Mesenteric fat pad (tissue), 1 donor: Measurements from ENCODE around the gene OPCML. TPM values are rescaled to one million over a fixed set of nuclear protein-coding genes. Genes with fewer than 3 reads are reported as not detected.

ENCODE experiments used
- DNase-seq: peaks from one replicate; pipeline ENCODE4 v3.0.0-alpha.2; 2020; ENCODE audit warnings: low spot score
- total RNA-seq: library from RNA; stranded (reverse); fragmentation: NEBNext Ultra II Directional; extraction: Animal tissue kit (Norgen Biotek cat#: 25700); gene quantifications from one replicate; pipeline ENCODE4 v1.2.1, GENCODE V29; 2021
- donor health status: DM: yes; HTN: yes; CAD: no.

Gene OPCML
- total RNA-seq, 1 donor from 2014 or later: 0.39 TPM

DNA sequence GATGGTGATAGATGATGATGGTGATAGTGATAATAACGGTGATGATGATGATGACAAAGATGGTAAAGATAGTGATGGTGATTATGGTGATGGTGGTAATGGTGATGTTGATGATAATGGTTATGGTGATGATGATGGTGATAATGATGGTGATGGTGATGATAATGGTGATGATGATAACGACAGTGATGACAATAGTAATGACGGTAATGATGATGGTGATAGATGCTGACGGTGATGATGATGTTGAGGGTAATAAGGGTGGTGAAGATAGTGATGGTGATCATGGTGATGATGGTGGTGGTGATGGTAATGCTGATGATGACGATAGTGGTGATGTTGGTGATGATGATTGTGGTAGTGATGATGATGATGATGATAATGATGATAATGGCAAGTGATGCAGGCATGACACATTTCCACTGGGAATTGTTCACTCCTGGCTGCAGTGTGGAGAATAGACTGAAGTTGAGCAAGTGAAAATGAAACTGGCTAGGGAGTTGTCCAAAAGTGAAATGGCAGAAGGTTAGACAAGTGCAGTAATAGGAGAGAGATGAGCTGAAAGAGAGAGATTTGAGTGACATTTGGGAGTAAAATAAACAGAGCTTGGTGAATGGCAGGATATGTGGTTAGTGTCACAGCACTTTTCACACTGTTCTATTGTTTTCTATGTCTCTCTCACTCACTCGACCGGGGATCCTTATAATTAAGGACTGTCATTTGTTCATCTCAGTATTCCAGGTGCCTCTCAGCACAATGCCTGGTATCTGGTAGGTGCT, 992.5 kb downstream of the OPCML start:
- DNase-seq: no peak

DNA sequence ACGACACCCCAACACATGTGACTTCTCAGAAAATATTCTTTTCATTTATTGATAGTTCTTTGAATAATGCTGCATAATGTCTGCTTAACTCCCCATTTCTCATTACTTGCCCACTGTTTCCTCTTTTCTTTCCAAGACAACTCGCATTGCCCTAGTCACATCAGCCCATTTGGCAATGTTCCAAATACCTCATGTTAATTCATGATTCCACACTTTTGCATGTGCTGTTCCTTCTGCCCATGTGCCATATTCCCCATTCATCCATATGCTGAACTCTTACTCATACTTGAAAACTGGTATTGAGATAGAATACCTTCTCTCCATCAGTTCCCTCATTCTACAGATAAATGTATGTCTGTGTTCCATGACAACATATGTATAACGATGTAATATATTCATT, 993.7 kb downstream of the OPCML start:
- DNase-seq: no peak

DNA sequence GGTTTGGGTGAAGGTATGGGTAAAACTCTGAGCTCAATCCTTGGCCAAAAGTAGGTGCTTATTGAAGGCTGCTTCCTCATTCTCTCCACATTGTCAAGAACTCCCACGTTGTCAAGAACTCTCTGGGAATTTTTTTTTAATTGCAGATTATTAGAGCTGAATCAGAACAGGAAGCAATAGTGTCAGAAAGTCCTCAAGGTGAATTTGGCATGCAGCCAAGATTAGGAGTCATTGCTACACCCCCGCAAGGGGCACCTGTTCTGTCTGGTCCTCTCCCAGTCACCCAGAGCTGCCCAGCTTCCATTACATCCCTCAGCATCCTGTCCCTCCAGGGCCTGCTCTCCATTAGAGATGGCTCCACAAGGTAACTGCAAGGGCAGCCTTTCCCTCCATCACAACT, 996.5 kb downstream of the OPCML start:
- no peak for DNase-seq

DNA sequence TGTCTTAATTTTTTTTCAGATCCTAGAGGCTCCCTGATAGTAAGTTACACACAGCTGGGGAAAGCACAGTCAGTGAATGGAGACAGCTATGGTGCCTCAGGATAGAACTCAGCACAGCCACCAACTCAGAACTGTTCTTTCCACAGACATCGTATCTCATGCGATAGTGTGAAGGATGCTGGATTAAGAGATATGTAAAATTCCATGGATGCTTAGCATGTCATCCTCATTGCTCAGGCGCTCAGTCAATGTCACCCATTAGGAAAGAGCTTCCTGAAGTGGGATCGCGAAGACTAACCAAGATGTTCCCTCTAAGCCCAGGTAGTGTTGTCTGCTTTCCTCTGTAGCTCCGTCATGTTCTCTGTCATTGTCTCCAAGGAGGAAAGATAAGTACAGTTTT, 1000.4 kb downstream of the OPCML start:
- DNase-seq: no peak

DNA sequence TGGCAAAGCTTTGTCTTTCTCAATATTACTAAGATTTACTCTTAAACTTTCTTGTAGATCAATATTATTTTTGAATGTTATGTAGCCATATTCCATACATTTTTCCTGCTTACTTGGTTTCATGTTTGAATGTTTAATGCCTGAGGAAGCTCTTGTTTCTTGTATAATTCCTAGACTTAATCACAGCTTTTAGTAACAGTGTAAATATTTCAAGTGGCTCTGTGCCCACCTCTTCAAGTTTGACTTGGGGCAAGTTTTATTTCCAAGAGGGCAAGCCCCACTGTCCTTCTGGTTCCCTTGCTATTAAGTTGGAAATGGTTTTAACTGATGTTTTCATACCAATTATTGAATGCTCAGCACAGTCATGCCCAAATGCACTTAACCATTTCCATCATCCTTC, 1004.1 kb downstream of the OPCML start:
- DNase-seq: no peak

DNA sequence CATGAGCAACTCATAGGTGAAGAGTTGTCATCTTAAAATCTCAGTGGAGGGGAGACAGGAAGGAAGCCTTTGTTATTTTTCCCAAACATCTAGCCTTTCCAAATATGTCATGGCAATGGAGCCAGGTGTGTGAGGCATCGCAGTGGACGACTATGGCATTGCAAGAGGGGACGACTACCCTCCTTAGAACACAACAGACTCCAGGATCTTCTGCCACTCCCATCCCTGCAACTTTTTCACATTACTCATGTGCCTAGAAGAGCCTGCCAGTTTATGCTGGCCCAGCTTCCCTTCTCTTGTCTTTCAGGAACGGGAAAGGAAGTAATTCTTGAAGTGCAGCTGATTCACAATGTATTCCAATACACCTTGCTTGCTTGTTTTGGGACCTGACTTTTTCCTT, 1008.4 kb downstream of the OPCML start:
- DNase-seq: no peak

DNA sequence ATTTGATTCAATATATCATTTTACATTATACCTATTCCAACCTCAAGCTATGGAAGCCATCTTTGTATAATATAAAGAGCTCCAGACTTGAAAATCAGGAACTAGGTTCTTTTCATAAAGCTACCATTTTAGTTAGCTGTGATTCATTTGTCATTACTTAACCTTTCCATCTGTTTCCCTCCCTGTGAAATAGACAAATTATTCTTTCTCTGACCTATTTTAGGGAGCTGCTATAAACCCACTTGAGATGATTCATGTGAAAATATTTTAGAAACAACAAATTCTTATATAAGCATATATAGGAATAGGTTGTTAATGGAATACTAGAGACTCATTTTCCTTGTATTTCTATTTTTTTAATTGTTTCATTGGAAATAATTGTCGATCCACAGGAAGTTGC, 1012.1 kb downstream of the OPCML start:
- no peak for DNase-seq

DNA sequence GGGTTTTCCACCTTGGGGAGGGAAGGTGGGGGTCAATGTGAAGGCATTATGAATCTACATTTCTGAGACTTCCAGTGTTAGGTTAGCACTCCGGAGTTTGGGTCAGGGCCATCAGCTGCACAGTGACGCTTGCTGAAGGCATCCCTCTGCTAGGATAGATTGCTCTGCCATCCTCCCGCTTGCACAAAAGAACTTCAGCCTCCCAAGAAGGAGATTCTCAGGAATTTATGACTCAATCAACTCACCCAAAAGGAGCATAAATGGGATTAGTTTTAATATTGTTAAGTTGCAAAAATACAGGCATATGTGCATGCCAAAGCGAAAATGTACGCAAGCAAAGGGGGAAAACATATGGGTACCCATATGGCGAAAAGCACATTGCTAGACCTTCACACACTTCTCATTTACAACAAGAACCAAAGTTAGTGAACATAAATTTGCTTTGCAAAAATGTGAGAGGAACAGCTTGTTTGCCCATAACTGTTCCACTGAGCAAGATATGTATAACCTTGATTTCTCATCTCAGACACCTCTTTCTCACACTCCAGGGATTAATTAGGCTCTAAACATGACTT, 1013.0 kb downstream of the OPCML start:
- no peak for DNase-seq

DNA sequence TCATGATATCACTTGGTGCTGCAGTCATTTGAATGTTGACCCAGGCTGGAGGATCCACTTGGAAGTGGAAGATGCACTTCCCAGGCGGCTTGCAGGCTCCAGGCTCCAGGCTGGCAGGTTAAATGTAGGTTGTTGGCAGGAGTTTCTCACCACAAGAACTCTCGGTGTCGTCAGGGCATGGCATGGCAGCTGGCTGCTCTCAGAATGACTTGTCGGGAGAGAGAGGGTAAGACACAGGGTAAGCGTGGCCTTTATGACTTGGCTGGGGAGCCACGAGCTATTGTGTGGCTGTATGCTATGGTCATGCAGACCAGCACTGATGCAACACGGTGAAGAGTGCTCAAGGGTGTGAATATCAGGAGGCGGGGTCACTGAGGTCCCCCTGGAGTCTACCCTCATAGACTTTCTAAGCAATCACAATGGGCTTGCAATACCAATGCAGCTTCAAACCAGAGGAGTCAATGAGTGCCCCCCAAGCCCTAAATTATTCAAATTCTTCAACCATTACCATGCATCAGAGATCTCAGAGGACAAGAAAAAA, 1027.7 kb downstream of the OPCML start:
- no peak for DNase-seq

DNA sequence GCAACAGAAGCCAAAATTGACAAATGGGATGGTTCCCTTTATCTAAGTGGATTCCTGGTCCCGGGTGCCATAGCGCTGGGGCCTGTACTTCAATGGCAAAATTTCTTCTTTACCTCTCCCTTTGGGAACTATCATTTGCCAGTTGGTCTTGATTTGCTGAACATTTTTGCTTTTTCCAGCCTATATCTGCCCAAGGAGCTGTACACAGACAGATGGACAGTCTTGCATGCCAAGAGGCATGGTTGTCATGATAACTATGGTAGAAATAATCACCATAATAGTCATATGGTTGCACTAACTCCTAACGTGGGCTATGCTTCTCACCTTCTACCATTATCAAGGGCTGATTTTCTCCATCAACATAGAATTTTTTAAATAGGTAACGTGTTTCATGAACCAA, 1030.9 kb downstream of the OPCML start:
- no peak for DNase-seq

DNA sequence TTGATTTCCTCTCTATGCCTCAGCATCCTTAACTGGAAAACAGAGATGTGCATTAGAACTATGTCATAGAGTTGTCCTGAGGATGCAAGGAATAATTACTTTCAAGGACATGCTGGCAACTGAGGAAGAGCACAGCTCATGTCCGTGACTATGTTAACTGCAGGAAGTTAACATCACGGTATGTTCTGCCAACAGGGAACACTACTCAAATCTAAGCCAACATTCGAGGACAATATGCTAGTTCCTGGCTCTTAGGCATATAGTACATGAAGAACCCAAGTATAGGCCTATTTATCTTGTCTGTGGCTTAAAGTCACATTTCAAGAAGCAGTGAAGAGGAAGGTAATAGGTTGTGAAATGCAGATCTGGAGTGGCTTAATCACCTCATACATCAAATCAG, 1032.6 kb downstream of the OPCML start:
- no peak for DNase-seq

DNA sequence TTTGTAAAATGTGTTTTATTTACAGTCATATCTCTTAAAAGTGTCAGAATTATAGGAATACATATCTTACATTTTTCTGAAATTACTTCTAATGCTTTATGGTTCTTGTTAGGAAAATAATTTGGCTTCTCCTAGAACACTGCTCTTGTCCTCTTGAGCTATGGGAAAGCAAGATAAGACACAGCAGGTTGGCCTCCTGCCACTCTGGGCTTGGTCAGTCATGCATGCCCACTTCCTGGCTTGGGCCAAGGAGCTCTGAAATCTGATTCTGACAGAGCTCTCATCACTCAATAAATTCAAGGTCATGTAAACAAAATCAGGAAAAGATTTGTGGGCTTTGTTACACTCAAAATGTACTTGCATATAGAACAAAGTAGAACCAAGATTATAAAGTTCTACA, 1036.0 kb downstream of the OPCML start:
- DNase-seq: no peak

DNA sequence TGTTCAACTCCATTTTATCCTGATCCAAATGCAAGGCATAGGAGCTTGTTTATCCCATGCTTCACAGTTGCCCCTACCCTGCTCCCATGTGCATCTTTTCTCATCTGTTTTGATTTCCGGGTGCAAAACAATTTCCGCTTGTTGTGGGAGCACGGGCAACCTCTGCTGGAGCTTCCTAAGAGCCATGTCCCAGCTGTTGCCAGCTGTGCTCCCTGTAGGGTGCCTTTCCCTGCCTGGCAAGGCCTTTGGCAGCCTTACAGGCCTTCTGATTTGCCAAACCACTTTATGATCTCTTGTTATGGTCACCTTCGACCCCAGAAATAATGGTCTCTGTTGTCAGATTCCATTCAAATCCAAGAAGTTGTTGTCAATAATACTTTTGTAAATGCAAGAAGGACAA, 1038.5 kb downstream of the OPCML start:
- no peak for DNase-seq

DNA sequence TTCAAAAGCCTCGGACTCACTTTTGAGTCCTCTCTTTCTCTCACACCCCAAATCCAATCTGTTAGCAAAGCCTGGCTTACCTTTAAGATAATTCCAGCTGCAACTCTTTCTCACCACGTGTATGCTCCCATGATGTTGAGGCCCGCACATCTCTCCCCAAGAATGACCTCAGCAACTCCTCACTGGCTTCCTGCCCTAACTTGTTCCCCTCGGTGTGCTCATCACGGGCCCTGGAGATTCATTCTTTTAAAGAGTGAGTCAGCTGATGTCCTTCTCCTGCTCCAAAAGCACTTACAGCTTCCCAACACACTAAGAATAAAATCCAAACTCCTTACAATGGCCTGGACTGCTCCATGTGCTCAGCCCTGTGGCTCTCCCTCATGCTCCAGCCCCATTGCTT, 1041.3 kb downstream of the OPCML start:
- no peak for DNase-seq

DNA sequence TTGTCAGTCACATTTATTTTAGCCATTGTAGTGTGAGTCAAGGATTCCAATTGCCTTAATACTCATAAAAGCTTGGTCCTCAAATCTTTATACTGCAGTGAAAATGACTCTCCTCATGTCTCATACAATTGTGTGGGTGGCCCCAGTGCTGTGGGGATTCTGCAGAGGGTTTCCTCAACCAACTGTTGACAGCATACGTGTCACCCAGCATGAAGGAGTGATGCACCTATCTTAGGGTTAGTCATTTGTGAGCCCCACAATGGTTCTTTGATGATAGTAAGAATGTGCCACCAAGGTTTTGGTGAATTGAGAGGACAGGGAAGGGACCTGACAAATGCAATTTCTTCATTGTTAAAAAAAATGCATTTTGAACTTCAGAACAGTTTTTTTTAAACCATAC, 1046.2 kb downstream of the OPCML start:
- DNase-seq: no peak

DNA sequence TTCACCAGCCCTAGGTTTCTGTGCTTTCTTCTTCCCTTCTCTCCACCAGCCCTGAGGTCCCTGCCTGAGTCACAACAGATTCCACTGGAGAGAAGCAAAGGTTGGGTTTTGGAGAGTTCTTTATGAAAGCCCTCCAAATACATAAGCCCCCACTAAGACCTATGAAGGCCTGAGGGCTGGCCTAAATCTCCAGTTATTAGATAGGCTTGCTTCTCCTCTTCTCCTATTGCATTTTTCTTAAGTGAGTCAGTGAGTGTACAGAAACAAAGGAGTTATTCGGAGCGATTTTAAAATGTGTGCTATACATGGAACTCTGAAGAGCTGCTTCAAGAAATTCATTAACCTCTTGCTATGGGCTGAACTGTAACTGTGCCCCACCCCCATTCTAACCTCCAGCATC, 1057.3 kb downstream of the OPCML start:
- no peak for DNase-seq

DNA sequence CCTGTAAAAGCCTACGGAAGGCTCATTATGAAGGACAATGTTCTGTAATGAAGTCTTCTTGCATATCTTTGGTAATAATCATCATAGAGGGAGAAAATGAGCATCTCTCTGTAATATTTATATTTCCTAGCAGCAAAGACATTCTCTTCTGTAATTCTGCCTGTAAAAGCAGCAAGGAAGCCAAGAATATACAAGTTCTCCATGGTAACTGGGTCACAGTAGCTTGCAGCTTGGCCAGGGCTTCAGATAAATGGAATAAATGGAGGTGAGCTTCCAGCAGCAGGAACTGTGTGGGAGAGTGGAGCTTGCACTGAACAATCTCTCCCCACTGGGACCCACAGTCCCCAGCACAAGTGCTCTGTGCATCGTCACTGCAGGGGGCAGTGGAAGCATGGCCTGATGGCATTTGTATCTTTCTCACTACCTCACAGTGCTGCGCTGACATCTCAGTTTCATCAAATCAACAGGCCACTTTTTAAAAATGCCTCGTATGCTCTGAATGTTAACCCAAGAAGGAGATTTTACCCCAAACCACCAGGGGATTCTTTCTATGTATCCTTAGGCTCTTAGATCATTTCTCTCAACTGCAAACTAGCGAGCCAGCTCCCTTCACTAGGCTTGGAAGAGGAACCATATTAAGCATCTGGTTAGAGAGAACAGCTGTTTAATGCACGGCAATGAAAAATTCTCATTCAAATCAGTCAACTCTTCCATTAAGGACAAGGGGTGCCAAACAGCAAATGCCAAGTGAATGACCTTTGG, 1059.7 kb downstream of the OPCML start:
- DNase-seq: no peak

DNA sequence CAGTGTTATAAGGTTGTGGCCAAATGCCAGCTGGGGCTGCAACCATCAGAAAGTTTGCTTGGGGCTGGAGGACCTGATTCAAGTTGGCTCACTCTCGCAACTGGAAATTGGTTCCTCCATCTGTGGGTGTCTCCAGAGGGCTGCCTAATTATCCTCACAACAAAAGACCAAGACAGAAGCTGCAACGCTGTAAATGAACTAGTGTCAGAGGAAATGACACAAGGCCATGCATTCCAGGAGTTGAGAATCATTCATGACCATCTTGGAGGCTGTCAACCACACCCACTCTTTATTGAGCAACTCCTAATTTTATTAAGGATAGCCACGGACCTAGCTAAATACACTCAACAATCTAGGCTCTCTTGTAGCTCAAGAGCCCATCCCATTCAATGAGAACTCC, 1060.8 kb downstream of the OPCML start:
- DNase-seq: no peak

DNA sequence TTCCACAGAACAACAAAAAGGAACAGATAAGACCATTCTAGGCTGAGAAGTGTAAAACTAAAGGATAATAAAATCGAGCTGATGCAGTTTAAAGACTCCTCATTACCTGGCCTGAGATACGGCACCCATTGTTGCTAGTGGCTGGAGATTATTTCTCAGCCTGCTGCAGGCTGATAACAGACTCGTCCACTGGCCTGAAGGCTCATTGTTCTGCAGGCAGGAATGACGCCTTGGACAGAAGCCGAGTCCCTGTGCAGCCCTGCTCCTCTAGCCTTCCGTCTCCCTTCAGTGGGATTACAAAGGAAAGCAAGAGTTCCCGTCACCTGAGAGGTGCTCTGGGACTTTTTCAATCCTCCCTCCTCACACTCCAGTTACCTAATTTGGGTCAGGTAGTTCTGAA, 1065.3 kb downstream of the OPCML start:
- no peak for DNase-seq

DNA sequence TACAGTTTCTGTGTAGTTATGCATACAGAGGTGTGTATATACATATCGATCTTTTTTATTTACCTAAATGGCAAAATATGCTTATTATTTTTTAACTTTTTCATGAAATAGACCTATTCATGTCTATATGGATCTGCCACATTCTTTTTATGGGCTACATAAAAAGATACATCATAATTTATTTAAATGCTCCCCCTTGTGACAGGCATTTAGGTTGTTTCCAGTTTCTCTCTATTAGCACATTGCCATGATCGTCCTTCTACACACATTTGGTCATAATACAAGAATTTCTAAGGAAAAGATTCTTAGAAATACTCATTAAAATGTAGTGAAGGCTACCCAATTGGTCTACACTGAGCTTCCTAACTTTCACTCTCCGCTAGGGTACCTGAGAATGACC, 1067.4 kb downstream of the OPCML start:
- no peak for DNase-seq

DNA sequence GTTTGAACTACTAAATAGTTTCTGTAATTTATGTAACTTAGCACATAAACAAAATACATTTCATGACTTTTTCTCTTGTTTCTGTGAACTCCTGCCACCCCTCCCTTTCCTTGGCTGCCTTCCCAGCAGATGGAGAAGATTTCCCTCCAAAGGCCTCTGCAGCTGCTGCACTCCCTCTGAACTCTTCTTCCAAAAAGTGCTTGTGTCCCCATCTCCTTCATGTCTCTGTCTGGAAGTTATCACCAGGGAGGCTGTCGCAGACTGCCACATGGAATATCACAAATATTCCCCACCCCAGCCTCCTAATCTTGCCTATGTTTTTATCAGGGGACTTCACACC, 1068.3 kb downstream of the OPCML start:
- no peak for DNase-seq

DNA sequence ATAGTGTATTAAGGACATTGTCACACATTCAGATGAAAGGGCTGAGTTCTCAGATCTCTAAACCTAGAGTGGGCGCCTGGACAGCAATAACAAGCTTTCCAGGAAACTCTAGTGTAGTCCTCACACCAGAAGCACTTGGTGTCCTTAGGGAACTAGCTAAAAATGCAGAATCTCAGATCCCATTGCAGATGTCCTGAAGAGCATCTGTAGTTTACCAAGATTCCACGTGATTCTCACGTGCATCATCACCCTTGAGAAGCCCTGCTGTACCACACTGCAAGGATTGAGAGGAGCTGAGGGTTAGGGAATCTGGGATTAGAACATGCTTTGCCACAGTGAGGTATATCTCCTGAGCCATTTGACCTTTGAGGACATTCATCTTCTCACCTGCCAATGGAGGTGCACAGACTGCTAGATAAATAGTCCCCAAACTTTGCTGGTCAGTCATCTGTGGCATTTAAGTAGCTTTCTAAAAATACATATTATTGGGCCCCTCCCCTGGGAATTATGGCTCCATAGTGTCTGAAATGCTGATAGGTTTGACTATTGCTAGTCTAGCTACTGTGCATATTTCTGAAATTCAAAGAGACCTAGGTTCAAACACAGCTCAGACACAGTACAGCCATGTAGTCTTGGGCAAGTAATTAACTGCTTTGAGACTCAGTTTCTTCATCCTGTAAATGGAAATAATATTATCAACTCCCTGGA, 1068.9 kb downstream of the OPCML start:
- no peak for DNase-seq
